Right lobe of liver (tissue), 4 donors: ENCODE results near the gene RGS16.

Source experiments
- CTCF ChIP-seq, 4 donors: fragments of 200-600 bp in 3 of 4; fragments of 450-650 bp in 1 of 4; IDR thresholded peaks; one replicate each; pipeline versions ENCODE4 v1.5.1 to v1.8.0; 2016 to 2022; ENCODE audit warnings: antibody characterized with exemption in 4 of 4, mild to moderate bottlenecking in 2 of 4
- POLR2A ChIP-seq: fragments of 450-650 bp; IDR thresholded peaks from one replicate; pipeline ENCODE4 v1.6.1; 2017; ENCODE audit warnings: antibody characterized with exemption, mild to moderate bottlenecking
- donor health status: DM: no; HTN: no; CAD: no.
- donor health status: DM: no; HTN: no; CAD: no.
- donor health status: DM: no; HTN: yes; CAD: no.

- TF ChIP-seq CTCF (IDR thresholded peaks at IDR 0.05) (no peak), POLR2A (no peak)
Measured at GRCh38 chr1:182653986-182654385, 49.8 kb upstream of the RGS16 start.
